Sigmoid colon (tissue), 7 donors: Measurements from ENCODE around the gene PRCP. TPM values are rescaled to one million over a fixed set of nuclear protein-coding genes. Genes with fewer than 3 reads are reported as not detected.

Experiments
- DNase-seq: peaks from one replicate; pipeline ENCODE4 v3.0.0-alpha.2; 2019
- H3K27ac ChIP-seq, 4 donors: fragments of 200-600 bp; sonication (generic); one replicate each; pipeline ENCODE4 v1.5.1; 2016 to 2019; ENCODE audit warnings: mild to moderate bottlenecking in 1 of 4
- H3K27me3 ChIP-seq, 3 donors: fragments of 200-600 bp; sonication (generic); one replicate each; pipeline ENCODE4 v1.5.1; 2019; ENCODE audit warnings: mild to moderate bottlenecking in 1 of 3
- H3K36me3 ChIP-seq, 4 donors: fragments of 200-600 bp; sonication (generic); one replicate each; pipeline ENCODE4 v1.5.1; 2016 to 2019
- H3K4me1 ChIP-seq, 4 donors: fragments of 200-600 bp; sonication (generic); one replicate each; pipeline ENCODE4 v1.5.1; 2017 to 2019
- H3K4me3 ChIP-seq, 4 donors: fragments of 200-600 bp; sonication (generic); one replicate each; pipeline ENCODE4 v1.5.1; 2017 to 2019; ENCODE audit warnings: mild to moderate bottlenecking in 2 of 4, moderate library complexity in 1 of 4
- H3K9me3 ChIP-seq, 4 donors: fragments of 200-600 bp in 3 of 4; sonication (generic) in 3 of 4; one replicate each; pipeline versions ENCODE4 v1.5.1 to v1.6.1; 2013 to 2019
- CTCF ChIP-seq, 4 experiments: fragments of 450-650 bp in 3 of 4; fragments of 200-600 bp in 1 of 4; IDR thresholded peaks; one replicate each; pipeline ENCODE4 v1.5.1; 2016 to 2019; ENCODE audit warnings: antibody characterized with exemption in 4 of 4, mild to moderate bottlenecking in 3 of 4, moderate library complexity in 2 of 4
- EP300 ChIP-seq, 4 donors: sonication (generic); formaldehyde crosslinking; IDR thresholded peaks; one replicate each; pipeline ENCODE4 v1.6.1; 2017; ENCODE audit warnings: antibody characterized with exemption in 4 of 4
- POLR2A ChIP-seq, 2 donors: fragments of 450-650 bp; IDR thresholded peaks; one replicate each; pipeline ENCODE4 v1.6.1; 2016; ENCODE audit warnings: antibody characterized with exemption in 2 of 2, mild to moderate bottlenecking in 2 of 2, moderate library complexity in 2 of 2
- POLR2AphosphoS5 ChIP-seq, 4 donors: sonication (generic); formaldehyde crosslinking; IDR thresholded peaks; one replicate each; pipeline ENCODE4 v1.6.1; 2017; ENCODE audit warnings: antibody characterized with exemption in 4 of 4
- WGBS, 2 donors: extraction: QIAGEN DNeasy Blood & Tissue Kit; methylation state at CpG; one replicate each; pipeline ENCODE4 v1.1.7; 2013; 5-methylcytosine and 5-hydroxymethylcytosine counted together
- intact Hi-C: fragments of 100-400 bp; cut with DNase I; formaldehyde crosslinking; loops from one replicate; pipeline ENCODE4 v1.15.1; 2023
- polyA plus RNA-seq, 3 donors: library from polyadenylated mRNA; stranded (reverse); fragments of 200-250 nt; gene quantifications; one replicate each; pipeline ENCODE4 v1.2.3, GENCODE V29; 2013
- total RNA-seq, 4 donors: library from RNA; depleted of rRNA; stranded (reverse); fragments of >200 nt; gene quantifications; one replicate each; pipeline ENCODE4 v1.1.0, GENCODE V29; 2016
- donor health status: healthy with polysubstance abuse.
- donor health status: Bipolar disorder and iron deficiency.
- donor health status: healthy.

The PRCP gene
- total and polyA plus RNA-seq, 7 donors: 12.6 to 40.2 (median 31.1) TPM

- intact Hi-C loops: no loop called here
- H3K36me3 ChIP-seq: peaks cover 0 to 22% (median 0%) of the 10 kb centered on the region in 4 donors
- no peak overlapping the region for H3K27ac ChIP-seq
- no peaks in the 10 kb centered on the region for H3K9me3 ChIP-seq
- DNase-seq: no peak
- WGBS, 2 donors: 96% methylated on average over 1 of the region's 1 CpG
- H3K4me1 ChIP-seq: no peaks in the 10 kb centered on the region
- TF ChIP-seq POLR2A (IDR thresholded peaks at IDR 0.05) (no peak), EP300 (IDR thresholded peaks at IDR 0.05) (no peak), CTCF (IDR thresholded peaks at IDR 0.05) (no peak), POLR2AphosphoS5 (IDR thresholded peaks at IDR 0.05) (no peak)
- H3K27me3 ChIP-seq: no peaks in the 10 kb centered on the region
- H3K4me3 ChIP-seq: no peak overlapping the region
Observed at GRCh38 chr11:82828472-82828871, 71.8 kb downstream of the PRCP start.

GRCh38 chr11:82826526-82826925, 73.7 kb downstream of the PRCP start:
- no peaks in the 10 kb centered on the region for H3K9me3 ChIP-seq
- no peak overlapping the region for H3K27ac ChIP-seq
- H3K4me3 ChIP-seq: no peak overlapping the region
- DNase-seq: no peak
- H3K36me3 ChIP-seq: peaks cover 0 to 14% (median 0%) of the 10 kb centered on the region in 4 donors
- intact Hi-C loops: no loop called here
- no peaks in the 10 kb centered on the region for H3K27me3 ChIP-seq
- TF ChIP-seq POLR2A (IDR thresholded peaks at IDR 0.05): no peak
- TF ChIP-seq CTCF (IDR thresholded peaks at IDR 0.05): no peak
- no peak for TF ChIP-seq EP300 (IDR thresholded peaks at IDR 0.05)
- TF ChIP-seq POLR2AphosphoS5 (IDR thresholded peaks at IDR 0.05): no peak
- H3K4me1 ChIP-seq: no peaks in the 10 kb centered on the region

GRCh38 chr11:82823647-82824619, 76.3 kb downstream of the PRCP start:
- intact Hi-C loops: no loop called here
- peaks cover 0 to 14% (median 0%) of the 10 kb centered on the region in 4 donors for H3K36me3 ChIP-seq
- H3K4me1 ChIP-seq: no peaks in the 10 kb centered on the region
- WGBS, 2 donors: 9 to 53% methylated on average over 2 of the region's 2 CpGs
- H3K9me3 ChIP-seq: no peaks in the 10 kb centered on the region
- H3K27ac ChIP-seq: peak overlapping the region in 1 of 4 donors; percentile 9
- no peaks in the 10 kb centered on the region for H3K27me3 ChIP-seq
- TF ChIP-seq EP300 (IDR thresholded peaks at IDR 0.05) (no peak), POLR2AphosphoS5 (IDR thresholded peaks at IDR 0.05) (no peak), CTCF (IDR thresholded peaks at IDR 0.05) (no peak), POLR2A (IDR thresholded peaks at IDR 0.05) (no peak)
- no peak overlapping the region for H3K4me3 ChIP-seq
- DNase-seq: no peak

- intact Hi-C loops: no loop called here
- TF ChIP-seq CTCF (IDR thresholded peaks at IDR 0.05): no peak
Observed at GRCh38 chr11:82818409-82819043, 81.7 kb downstream of the PRCP start.

More at GRCh38 chr11:82818409-82819043, 81.7 kb downstream of the PRCP start:
- DNase-seq: no peak
- H3K4me3 ChIP-seq: no peak overlapping the region
- no peaks in the 10 kb centered on the region for H3K4me1 ChIP-seq
- H3K27ac ChIP-seq: no peak overlapping the region
- H3K36me3 ChIP-seq: no peaks in the 10 kb centered on the region
- H3K27me3 ChIP-seq: peaks cover 0 to 7% (median 0%) of the 10 kb centered on the region in 3 donors
- H3K9me3 ChIP-seq: no peaks in the 10 kb centered on the region
- WGBS, 2 donors: 79 to 81% methylated on average over 10 of the region's 10 CpGs
